ENCODE results near the gene ETV1.
A peak's percentile ranks its signal among the peaks of the same experiment; 100 is the strongest.
"Not testable (repeated sequence)": the region's sequence is repeated elsewhere in the genome, so short reads cannot be mapped to it uniquely, and the experiment has no call there.

ETV1 gene

DNA sequence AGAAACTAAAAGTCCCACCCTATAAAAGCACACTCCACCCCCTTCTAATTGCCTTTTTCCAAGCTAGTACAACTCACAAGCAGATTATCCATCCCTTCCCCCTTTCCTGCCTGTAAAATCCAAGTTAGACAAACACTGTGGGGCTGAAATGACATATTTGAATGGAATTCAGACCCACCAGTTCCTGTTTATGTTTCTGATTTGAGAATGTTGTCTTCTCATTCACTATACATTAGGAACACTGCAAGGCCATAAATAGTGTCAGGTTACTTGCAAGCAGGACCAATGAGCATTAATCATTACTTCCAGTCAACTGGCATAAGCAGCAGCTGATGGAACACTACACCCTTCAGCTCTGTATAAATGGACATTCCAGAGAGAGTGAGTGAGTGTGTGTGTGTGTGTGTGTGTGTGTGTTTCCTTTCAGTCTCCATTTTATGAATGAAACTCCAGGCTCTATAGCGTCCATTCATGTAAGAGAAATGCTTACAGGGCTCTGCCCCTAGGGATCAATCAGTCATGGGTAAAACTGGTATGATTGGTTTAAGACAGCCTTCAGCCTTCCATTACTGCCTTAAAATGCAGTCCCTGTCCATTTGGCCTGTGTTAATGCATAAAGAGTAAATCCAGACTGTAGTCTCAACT lies 69.3 kb downstream of the ETV1 start:
- no peak for DNase-seq

DNA sequence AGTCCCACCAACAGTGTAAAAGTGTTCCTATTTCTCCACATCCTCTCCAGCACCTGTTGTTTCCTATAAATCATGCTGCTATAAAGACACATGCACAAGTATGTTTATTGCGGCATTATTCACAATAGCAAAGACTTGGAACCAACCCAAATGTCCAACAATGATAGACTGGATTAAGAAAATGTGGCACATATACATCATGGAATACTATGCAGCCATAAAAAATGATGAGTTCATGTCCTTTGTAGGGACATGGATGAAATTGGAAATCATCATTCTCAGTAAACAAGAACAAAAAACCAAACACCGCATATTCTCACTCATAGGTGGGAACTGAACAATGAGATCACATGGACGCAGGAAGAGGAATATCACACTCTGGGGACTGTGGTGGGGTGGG lies 71.1 kb downstream of the ETV1 start:
- not testable (repeated sequence) for DNase-seq

DNA sequence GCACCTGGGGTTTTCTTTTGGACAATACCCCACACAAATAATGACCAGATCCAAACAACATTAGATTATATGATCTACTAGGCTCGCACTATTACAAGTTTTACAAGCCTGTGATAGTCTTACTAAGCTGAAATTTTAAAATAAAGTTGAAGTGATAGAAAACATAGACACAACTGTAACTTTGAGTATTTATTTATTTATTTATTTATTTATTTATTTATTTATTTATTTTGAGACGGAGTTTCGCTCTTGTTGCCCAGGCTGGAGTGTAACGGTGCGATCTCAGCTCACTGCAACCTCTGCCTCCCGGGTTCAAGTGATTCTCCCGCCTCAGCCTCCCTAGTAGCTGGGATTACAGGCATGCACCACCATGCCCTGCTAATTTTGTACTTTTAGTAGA lies 72.4 kb downstream of the ETV1 start:
- DNase-seq: not testable (repeated sequence)

DNA sequence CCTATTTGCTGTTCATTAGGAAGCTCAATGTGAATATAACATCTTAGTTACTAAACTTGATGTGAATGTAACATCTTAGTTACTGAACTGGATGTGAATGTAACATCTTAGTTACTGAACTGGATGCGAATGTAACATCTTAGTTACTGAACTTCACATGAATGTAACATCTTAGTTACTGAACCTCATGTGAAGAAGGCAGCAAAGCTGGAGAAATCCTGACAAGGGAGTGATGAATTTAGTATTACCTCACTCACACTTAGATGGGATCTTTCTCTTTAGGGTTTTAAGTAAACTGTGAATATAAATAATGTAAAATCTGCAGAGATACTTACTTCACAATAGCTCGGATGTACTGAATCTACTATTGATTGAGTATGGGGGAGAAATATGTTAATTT lies 73.6 kb downstream of the ETV1 start:
- DNase-seq: no peak

DNA sequence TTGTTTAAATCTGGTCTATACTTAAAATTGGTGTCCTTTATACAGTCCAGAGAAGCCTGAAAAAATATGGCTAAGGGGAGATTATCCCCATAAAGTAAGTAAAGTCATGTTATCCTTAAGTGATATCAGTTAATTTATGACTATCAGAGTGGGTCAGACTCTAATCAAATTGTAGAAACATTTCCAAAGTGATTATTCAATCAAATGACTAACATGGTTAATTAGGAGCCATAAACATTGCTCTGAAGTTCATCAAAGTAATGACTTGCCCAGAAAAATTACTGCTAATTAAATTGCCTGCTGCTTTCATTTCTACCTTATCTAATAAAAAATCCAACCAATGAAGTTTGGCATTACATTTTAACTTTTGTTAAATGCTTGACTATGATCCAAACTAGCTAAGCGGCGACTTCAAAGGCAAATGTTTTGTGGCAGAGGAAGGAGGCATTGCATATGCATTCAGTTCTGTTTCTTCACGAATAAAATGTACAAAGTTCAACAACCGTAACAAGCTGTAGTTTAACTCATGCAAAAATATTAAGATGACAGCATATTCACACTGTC lies 76.7 kb downstream of the ETV1 start:
- DNase-seq: no peak

DNA sequence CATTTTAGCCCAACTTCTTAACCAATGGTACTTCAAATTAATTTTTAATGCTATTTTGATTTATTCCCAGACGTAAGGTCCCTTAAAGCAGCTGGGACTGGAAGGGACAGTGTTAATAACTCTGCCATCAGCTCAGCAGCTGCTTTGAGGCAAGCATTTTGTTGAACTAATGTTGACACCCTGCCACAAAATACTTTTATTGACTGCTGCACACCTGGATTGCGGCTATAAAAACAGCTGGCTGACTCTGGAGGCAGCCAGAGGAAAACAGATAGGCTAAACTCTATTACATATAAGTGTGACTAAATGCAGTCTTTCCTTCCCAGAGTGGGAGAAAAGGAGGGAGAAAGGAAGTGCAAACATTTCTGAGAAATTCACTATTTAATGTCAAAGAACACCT lies 77.6 kb downstream of the ETV1 start:
- no peak for DNase-seq

DNA sequence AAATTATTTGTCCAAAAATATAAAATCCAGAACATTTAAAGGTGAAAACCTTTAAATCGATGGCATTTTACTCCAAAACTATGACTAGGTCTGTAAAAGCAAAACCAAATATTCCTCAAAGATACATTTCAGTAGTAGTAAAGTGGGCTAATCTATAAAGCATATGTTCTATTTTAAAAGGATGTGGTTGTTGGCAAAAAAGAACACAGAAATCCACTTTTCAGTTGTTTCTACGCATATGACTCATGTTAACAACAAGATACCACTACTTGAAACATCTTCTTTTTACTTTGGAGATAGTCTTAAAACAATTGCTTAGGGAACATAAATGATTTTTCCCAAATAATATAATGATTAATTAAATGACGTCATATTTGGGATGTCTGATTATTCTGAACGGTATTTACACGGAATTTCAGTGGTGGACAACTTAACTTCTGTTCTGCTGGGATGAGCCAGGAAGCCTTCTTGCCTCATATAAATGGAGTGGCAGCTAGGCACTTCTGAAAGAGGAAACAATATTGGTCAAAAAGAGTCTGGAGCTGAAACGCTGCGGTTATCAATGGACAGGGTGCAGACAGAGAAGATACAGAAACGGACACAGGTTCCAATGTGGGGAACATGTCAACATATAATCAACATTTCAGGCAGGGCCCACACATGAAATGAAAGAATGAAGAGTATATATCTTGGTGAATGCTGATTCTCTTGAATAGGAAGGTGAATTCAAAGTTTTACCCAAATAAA lies 78.5 kb downstream of the ETV1 start:
- DNase-seq: no peak

DNA sequence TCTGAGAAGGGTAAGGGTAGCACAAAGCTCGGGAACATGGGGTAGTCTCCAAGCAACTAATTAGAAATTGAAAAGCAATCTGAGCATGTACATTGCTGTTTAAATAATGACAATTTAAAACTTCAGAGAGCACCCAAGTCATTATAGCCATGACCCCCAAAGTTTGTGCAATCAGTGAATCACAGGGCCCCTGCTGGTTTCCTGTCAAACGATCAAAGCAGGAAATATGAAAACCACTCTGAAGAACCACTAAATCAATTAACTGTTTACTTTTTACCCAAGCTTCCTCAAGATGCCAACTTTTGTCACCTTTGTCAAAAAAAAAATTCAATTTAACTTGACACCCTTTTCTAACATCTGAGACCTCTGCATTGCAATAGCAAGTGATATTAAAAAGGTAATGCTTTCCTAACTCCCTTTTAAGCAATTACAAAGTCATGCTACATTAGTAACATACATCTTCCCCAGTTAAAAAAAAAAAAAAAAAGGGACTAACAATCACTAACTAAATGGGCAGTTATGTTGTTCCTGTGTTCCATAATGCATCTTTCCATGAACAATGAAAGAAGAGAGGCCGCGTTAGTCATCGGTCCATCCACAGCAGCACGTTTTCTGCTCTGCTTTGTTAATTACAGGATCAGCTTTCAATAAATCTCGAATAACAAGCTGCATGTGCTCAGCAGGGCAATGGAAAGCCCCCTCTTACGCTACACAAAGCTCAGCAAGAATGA lies 80.6 kb downstream of the ETV1 start:
- peak; percentile 24 for DNase-seq

DNA sequence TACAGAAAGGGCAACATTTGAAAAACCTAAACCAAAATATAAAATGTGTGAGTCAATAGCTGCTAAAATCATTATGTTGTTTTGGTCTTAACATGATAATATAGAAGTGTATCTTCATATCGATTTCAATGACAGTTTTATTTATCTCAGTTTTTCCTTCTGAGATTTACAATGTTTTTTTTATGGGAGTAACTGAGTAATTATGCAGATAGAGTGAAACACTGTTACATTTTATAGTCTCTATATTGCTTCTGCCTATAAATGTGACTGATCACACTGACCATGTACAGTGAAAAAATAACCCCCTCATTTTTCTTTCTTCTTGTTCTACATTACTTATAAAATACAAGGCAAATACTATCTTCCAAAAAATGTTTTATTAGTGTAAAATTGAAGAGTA lies 81.6 kb downstream of the ETV1 start:
- no peak for DNase-seq

DNA sequence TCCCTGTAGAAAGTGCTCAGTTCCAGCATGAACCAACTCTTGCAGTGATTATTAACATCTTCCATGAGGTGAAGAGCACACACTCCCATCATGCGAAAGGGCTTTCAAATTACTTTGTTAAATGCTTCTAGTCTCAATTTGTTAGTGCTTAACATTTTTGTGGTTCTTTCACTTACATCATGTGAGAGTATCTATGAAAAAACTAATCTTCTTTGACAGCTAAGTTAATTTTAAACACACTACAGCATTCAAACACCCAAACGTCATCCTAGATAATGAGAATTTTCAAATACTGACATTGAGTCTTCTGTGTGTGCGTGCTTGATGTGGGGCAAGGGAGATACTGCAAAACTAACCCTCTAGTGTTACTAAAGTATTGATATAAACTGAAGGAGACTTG lies 84.8 kb downstream of the ETV1 start:
- DNase-seq: no peak

DNA sequence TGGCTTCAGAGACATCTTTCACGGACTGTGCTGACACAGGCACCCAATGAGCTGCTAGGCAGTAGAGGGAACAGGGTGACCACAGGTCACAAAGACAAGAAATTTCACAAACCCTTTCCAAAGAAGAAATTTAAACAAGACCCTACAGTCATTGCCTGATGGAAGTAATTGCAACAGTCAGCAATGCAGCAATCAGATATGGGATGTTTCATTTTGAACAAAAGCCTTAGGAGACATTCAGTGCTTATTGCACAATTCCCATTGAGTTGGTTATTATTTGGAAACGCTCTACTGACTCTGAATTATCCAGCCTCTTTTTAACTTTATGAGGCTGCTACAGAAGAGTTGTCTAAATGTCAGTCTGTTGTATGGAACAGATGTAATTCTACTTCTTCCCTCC lies 85.5 kb downstream of the ETV1 start:
- DNase-seq: no peak

DNA sequence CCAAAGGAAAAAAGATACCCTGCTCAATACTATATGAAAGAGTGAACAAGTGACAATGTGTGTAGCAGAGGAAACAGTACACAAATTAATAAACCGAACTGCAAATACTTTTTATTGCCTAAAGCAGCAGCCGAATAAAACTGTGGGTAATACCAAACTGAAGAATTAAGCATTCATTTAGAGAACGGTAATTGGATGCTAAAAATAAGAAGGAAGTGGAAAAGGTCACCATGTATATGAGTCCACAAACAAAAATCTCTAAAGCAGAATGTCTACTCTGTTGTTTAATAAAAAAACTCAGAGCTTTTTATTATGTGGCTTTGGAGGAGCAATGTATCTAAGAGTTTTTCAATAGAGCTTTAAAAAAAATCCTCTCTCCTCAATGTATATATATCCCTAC lies 87.9 kb downstream of the ETV1 start:
- no peak for DNase-seq

DNA sequence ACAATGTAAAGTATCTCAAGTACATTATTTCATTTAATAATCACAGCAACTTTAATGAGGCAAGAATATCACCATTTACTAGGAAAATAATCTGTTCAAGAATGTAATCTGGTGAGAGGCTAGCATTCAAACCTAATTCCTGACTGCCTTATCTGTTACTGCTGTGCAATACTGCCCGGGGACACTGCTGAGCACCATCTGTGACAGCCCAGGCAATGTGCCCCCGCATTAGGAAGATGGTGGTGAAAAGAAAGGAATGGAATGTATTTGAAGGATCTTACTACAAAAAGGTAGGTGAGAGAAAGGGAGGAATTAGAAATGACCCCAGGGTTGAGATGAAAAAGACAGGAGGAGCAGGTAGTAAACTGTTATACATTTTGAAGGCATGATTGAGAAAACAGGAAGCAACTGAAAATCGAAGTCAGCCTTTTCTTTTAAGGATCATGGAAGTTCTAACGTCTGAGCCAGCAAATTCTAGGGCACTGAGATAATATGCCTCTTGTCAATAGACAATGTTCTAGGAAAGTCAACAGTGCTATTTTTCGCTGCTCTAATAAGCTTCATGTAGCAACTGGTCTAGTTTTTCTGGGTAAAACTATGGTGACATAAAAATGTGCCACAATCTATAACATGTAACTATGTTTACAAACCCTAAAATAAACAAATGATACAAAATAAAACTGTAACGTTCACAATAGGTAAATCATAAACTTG lies 90.4 kb downstream of the ETV1 start:
- DNase-seq: no peak

DNA sequence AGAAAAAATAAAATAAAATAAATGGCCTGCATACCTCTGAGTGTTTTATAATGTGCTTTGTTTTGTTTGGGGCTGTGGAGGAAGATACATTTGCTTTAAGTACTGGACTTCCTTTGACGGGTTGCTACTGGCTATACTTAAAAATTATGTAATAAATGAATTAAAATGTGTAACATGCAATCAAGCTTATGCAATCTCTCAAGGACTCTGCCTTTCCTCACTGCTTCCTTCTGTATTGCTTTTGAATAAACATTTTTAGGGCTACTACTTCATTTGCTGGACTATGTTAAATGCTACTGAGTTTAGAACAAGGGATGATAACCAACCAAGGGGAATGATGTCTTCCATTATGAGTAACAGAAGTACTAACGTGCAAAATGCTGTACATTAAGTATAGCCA lies 91.6 kb downstream of the ETV1 start:
- no peak for DNase-seq

DNA sequence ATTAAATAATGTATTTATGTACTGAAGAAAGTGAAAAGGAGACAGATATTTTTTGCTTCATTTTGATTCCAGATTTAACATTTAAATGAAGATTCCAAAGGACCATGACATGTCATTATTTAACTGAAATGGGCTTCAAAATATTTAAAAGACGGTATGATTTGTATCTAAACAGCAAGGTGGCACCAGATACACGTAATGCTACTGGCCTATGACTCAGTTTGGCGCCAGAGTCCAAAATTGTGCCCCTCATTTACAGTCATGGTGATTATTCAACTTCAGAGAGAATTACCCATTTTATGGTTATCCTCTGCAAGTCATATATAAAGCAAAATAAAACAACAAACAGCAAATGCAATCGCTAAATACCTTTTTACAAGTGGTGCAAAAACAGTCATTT lies 94.5 kb downstream of the ETV1 start:
- no peak for DNase-seq

DNA sequence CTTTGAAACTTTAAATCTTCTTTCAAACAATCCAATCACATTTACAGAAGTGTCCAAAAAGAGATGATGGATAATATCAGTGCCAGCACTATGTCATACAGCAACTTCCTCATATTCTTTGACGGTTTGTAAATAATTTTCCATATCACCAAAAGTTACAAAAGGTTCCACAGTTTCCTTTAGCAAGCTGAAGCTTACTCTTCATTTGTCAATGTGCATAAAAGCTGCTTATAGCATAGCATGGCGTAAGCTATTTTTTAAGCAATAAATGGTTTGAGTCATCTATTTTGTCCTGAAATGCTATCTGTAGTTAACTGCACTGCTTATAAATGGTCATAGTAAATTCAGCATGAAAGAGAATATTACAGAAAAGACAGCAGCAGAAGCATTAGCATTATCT lies 95.1 kb downstream of the ETV1 start:
- DNase-seq: no peak

DNA sequence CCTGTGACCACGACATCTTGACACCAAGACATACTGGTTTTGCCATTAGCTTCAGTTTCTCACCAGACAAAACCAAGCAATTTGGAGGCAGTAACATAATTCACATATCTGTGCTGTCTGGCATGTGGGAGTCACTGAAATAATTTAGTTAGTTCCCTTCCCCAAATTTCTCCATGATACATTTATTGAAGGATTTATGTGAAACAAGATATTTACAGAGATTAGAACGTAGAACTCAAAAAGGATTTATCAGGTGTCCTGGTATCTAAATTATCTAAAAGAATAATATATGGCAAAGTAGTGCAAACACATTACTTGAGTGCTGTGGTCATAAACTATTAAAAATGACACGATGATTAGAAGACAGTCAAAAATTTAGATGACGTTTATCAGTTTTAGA lies 98.7 kb downstream of the ETV1 start:
- DNase-seq: no peak

DNA sequence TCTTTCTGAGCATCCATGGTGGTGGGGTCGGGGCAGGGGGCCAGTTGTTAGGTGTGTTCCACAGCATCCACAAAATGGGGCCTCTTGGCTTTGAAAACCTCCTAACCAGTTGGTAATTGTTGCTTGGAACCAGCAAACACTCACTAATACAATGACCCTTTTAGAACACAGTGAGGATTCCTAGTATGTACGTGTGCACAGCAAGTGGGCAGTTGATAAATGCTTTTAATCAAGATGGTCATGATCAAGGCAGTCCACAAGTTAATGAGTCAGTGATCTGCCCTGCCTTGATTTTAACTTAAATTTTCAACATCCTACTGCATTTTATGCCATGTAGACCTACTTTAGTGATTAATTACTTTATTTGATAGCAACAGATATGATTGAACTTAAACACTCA lies 103.1 kb downstream of the ETV1 start:
- DNase-seq: no peak

DNA sequence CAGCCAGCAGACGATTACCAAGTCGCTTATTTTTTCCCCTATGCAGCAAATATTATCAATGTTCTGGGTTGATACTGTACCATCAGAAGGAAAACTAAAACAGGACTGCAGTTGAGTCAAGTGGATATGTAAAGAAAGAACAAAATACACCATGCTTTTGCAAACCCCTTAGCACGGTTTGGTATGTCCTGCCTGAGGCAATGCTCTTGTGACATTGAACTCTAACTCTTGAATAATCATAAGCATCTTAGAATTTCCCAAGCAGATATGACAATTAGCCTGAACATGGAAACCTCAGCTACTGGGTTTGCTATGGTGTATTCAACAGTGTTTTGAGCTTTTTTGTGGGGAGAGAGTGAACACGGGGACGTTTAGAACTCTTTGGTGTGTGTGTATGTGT lies 107.4 kb downstream of the ETV1 start:
- no peak for DNase-seq

DNA sequence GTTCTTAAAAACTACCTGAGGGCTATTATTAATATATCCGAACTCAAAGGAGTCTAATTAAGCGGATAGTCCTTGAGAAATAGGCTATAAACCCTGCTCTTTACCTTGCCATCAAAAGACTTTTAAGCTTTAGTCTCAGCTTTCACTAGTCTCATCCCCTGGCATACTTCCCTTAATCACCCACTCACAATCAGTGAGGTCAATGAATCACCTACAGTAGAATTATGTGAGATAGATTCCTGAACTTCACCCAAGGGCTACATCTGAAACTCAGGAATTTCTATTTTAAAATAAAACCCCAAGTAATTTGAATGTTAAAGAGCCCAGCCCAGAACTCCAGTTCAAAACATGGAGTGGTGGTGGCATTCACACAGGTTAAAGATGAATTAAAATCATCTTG lies 108.7 kb downstream of the ETV1 start:
- DNase-seq: no peak

DNA sequence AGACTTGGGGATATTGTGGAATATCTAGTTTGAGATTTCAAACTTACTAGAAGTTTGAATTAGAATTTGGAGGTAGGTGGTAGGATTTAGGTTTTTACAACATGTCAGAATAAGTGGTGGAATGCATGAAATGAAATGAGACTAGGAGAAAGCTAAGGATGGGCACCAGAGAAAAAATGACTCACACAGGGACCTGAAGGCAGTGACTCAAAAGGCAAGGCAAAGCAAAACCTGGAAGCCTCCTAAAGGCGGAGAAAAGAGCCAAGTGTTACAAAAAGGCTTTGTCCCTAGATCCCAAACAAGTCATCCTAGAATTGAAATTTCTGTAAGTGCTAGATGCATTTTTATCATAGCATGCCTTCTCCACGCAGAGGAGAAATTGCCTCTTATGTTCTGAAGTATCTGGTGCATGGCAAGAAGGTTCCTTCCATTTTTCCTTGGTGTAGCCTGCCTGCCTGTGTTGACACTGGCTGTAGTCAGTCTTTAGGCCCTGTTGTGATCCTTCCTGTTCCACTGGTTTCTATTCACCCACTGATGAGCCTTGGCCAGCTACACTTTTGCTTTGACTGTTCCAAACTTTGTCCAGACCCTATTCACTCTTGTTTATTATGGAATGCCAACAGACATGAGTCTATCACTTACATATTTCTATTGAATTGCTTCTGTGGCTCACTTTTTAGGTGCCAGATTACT lies 109.3 kb downstream of the ETV1 start:
- no peak for DNase-seq

DNA sequence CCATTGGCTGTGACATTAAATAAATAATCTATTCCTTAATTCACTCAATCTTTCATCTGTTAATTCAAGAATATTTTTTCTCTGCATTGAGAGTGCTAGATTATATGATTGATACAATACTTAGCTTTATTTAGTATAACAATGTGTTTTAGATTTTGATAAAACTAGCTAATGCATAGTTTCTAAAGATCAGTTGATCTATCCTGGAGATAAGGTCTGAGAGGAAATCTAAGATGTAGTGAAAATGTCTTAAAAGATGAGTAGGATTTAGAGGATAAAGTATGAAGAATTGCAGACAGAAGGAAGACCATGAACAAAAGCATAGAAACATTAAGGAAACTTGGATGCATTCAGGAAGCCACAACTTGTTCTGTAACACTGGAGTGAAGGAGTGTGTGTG lies 110.3 kb downstream of the ETV1 start:
- no peak for DNase-seq

DNA sequence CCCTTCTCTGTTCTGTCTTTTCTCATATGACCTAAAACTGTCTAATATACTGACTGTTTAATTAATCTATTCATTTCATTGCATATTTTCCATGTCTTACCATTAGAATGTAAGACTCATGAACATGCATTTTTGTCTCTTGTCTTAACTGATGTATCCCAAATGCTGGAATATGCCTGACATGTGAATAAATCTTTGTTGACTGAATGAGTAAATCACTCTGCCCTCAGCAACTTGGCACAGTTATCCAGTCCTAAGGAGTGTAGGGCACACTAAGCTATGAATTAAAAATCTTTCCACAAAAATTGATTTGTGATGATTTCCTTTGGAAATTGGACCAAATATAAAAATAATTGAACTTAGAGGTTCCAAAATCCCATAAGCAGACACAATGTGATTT lies 111.3 kb downstream of the ETV1 start:
- DNase-seq: no peak
